Activated CD8-positive, alpha-beta memory T cell treated with anti-CD3 and anti-CD28 coated beads for 24 hours (primary cell): ENCODE measurements around the gene NELFCD.
"Not testable (repeated sequence)": the region's sequence is repeated elsewhere in the genome, so short reads cannot be mapped to it uniquely, and the experiment has no call there.

Experiments used
- DNase-seq: peaks from one replicate; pipeline ENCODE4 v3.0.0-alpha.2; 2020

The NELFCD gene

GRCh38 chr20:59027741-59028320 lies 46.8 kb downstream of the NELFCD start:
- DNase-seq: no peak

- DNase-seq: no peak
These were observed 47.8 kb downstream of the NELFCD start for GRCh38 chr20:59028812-59029211.

- DNase-seq: no peak
These were observed 50.0 kb downstream of the NELFCD start for GRCh38 chr20:59030911-59031563.

GRCh38 chr20:59031564-59032022 lies 50.5 kb downstream of the NELFCD start:
- no peak for DNase-seq

- DNase-seq: peak; percentile 98
These were observed 51.1 kb downstream of the NELFCD start, which contains the start of gene ATP5F1E for GRCh38 chr20:59032023-59032712. TSS of gene ATP5F1E (minus strand) at chr20:59032335. CDS start at chr20:59032251, 84 bp downstream.

GRCh38 chr20:59032713-59033059 lies 51.6 kb downstream of the NELFCD start:
- no peak for DNase-seq

GRCh38 chr20:59033093-59033492 lies 52.0 kb downstream of the NELFCD start:
- no peak for DNase-seq

- no peak for DNase-seq
These were observed 52.6 kb downstream of the NELFCD start for GRCh38 chr20:59033616-59034165.

GRCh38 chr20:59035381-59035780 lies 54.3 kb downstream of the NELFCD start:
- DNase-seq: no peak

- no peak for DNase-seq
These were observed 56.3 kb downstream of the NELFCD start for GRCh38 chr20:59037386-59037785.

- no peak for DNase-seq
These were observed 58.2 kb downstream of the NELFCD start for GRCh38 chr20:59039233-59039632.

GRCh38 chr20:59040667-59041066 lies 59.6 kb downstream of the NELFCD start:
- DNase-seq: no peak

- DNase-seq: not testable (repeated sequence)
These were observed 60.4 kb downstream of the NELFCD start for GRCh38 chr20:59041487-59041886.

GRCh38 chr20:59042151-59042795 lies 61.2 kb downstream of the NELFCD start, which contains the start of gene PRELID3B:
TSS of gene PRELID3B (minus strand) at chr20:59042786. CDS start at chr20:59042730, 56 bp downstream.
- no peak for DNase-seq

- DNase-seq: peak; percentile 98
These were observed 62.0 kb downstream of the NELFCD start for GRCh38 chr20:59042796-59043631.

- no peak for DNase-seq
These were observed 62.6 kb downstream of the NELFCD start for GRCh38 chr20:59043698-59044097.

GRCh38 chr20:59044295-59044694 lies 63.2 kb downstream of the NELFCD start:
- no peak for DNase-seq
